HG03558 (cell line): ENCODE results near the gene USP40.

Experiments
- ATAC-seq: cut with Tn5 transposase; IDR thresholded peaks from one replicate; pipeline ENCODE4 v1.9.1; 2021; ENCODE audit warnings: moderate number of reproducible peaks; ENCODE audit not compliant: unreplicated experiment; ENCODE audit errors: extremely low read depth

Gene USP40

DNA sequence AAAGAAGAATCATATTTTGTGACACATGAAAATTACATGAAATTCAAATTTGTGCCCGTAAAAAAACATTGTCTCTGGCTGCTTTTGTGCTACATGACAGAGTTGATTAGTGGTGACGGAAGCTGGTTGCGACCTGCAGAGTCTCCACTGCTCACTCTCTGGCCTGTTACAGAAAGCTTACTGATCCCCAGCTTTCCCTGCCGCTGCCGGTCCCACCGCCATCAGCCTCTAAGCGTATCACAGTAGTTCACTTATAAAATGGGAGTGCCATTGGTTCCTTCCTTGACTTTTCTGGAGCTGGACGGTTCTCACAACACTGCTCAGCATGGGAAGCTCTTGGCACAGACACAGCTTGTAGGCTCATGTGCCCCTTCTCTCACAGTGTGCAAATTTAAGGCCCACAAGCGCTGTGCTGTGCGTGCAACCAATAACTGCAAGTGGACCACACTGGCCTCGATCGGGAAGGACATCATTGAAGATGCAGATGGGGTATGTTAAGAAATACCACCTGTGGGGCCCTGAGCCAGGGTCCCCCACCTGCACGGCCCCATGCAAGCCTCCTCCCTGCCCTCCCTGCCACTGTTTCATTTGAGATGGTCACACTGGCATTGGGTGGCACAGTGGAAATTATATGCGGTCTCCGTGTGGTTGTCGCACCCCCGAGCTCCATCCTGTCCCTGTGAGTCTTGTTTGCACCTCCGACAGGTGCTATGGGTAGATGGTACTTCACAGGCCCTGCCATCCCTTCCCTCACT lies 131.0 kb downstream of the USP40 start:
- no peak for ATAC-seq

DNA sequence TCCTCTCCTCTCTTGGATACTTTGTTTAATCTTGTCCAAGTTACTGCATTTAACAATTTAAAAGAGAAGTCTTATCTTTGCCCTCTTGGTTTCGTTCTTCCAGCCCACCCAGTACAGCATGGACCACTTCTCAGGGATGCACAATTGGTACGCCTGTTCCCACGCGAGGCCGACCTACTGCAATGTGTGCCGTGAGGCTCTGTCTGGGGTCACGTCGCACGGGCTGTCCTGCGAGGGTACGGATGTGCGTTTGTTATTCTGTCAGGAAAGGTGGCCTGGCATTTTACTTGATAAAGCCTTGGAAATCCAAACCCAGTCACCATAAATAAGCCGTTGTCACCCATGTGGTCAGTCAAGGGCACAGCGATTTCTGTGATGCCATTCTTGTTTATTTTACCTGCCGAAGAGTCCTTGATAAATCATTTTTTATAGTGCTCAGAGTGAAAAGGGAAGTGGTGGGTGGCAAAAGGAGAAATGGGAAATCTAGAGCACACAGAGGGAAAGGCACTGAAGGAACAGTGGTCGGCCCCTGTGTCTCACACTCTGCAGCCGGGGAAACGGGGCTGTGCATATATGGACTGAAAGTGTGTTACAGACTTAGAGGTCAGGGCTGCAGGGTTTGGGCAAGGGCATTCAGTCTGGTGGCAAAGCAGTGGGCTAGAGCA lies 131.8 kb downstream of the USP40 start:
- no peak for ATAC-seq

DNA sequence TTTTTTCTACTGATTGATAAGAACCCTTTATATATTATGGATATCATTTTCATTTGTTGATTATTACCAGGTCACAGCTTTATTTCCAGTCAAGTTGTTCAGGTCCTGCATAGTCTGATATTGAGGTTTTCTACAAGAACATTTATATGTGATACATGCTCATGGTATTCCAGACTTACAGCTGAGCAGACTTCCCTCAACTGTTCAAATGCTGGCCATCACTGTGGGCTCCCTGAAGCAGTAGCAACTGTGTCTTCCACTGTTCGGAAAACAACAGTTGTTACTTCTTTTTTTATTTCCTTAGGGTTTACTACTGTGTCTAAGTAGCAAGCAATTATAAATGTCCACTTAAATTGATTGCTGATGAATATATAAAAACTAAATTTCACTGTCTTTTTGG lies 132.8 kb downstream of the USP40 start:
- ATAC-seq: no peak

DNA sequence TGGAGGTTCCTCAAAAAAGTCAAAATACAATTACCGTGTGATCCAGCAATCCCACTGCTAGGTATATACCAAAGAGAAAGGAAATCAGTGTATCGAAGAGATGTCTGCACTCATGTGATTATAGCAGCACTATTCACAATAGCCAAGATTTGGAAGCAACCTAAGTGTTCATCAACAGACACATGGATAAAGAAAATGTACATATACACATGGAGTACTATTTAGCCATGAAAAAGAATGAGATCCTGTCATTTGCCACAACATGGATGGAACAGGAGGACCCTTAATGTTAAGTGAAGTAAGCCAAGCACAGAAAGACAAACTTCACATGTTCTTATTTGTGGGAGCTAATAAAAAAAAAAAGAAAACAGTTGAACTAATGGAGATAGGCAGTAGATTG lies 133.6 kb downstream of the USP40 start:
- ATAC-seq: no peak

DNA sequence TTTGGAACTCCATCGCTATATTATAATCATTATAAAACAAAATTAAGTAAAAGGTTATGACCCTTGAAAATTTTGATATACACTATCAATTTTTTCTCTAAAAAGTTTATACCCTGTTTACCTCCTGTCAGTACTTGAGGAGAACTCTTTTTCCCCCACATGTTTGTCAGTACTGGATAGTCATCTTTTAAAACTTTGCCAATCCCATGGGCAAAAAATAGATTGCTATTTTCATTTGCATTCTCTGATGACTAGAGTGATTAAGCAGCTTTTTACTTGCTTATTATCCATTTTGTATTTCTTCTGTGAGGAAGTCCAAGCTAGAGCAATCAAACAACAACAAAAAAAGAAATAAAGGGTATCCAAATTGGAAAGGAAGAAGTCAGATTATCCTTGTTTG lies 135.9 kb downstream of the USP40 start:
- no peak for ATAC-seq

DNA sequence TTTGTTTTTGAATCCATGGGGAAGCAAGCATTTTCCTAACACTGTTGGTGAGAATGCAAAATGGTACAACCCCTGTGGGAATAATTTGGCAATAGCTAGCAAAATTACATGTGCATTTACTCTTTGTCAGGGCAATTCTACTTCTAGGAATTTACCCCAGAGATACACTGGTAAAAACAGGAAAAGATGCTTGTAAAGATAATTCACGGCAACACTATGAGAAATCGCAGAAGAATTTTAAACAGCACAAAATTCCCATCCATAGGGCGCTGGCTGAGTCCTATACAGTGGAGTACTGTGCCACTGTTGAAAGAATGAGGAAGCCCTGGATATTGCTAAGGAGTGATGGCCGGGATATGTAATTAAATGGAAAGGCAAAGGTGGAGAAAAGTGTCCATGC lies 136.5 kb downstream of the USP40 start:
- no peak for ATAC-seq

DNA sequence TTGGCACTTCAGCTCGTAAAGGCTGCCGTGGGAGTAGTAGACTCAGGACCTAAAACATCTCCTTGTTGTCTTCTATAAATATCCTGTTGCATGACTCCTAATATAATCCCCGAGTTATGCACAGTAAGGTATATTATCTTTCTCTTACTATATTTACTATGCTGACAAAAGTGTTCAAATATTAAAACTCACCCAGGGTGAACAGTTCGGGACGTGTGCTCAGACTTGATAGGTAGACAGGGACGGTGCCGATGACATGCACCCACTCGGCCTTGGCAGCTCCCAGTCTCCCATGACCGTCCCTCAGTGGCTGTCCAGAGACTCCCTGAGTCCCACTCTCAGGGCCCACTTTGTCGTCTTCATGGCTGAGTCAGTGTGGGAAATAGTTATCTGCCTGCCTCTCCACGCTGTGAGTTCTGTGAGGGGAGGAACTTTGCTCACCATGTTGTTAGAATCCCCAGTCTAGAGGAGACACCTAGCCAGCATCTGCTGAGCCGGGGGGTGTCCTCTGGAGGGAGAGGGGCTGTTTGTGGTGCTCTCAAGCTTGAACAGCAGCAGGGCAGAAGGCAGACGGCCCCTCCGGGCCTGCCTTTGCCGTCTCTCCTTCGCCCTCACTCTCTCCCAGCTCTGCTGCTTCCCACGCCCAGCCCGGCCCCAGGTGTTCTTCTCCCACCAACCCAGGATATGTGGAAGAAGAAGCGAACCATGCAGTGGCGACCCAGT lies 137.2 kb downstream of the USP40 start:
- no peak for ATAC-seq

DNA sequence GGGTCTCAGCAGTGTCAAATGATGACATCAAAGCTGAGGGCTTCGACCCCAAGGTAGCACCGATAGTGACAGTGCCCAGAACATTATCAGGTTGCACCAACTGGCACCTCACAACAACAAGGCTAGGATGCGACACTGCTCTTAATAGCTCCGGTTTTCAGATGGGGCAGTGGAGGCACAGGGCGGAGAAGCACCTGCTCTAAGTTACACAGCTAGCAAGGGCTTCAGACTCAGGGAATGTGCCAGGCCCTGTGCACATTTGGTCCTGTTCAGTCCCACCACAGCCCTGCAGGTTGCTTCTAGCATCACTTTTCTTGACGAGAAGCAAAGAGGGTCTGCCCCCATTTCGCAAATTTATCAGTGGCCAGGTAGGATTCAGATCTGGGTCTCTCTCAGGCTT lies 138.1 kb downstream of the USP40 start:
- ATAC-seq: no peak

DNA sequence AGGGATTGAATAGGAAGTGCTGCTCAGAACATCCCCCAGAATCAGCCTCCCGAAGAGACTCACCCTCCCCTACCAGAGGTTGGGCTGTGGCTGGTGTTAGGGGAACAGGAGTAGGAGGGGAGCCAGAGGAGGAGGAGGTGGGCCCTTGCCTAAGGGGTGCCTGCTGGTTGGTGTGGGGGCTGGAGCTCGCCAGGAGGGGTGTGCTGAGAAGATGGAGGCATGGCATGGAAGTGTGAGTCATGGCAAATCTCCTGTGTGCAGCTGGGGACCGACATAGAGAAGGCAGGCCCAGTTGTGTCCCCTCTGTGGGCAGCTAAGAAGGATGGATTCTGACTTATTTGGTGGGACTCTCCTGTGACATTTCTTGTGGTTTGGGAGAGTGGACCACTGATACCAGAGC lies 138.6 kb downstream of the USP40 start:
- ATAC-seq: no peak

DNA sequence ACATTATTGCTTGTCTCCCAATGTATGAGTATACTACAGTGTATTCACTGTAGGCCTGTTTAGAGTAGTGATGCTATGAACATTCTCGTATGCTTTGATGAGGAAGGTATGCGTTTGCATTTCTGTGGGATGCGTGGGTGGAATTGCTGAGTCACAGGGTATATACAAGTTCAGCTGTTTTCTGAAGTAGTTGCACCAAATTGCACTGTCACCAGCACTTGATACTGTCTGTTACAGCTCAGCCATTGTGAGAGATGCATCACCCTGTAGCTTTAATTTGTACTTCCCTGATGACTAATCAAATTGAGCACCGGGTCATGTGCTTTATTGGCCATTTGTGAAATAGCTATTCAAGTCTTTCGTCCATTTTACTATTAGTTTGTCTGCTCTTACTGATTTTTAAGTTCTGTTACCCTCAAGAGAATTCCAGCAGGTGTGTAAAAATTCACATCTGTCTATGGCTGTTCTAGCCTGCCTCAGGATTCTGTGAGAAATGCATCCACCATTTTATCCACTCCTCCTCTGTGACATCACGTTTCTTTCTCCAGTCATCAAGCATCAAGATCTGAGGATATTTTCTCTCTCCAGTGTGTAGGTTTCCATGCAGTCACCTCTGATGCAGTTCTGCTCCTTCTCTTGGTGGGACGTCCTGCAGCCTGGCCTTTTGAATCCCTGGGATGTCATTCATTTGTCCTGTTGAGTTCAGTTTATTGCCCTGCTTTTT lies 139.8 kb downstream of the USP40 start:
- no peak for ATAC-seq
